GM12801 (cell line): ENCODE measurements around the gene NETO1.

Source experiments
- TF ChIP-seq, protein P1 (sequence below): IDR thresholded peaks from one replicate; pipeline ENCODE4 v1.5.1; 2011; ENCODE audit warnings: control low read depth; ENCODE audit not compliant: insufficient read length; ENCODE audit errors: extremely low read depth

The NETO1 gene

DNA sequence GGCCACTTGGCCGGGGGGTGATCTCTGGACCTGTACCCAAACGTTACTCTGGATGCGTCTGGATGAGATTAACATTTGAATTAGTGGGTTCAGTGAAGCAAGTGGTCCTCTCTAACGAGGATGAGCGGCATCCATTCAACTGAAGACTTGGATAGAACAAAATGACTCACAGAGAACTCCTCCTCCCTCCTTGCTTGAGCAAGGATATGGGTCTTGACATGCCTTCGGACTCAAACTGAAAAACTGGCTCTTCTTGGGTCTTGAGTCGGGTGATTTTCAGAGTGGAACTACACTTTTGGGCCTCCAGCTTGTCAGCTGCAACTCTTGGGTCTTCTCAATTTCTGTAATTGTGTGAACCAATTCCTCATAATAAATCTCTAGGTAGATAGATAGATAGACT is 47.2 kb downstream of the NETO1 start:
- TF ChIP-seq, protein P1, sequence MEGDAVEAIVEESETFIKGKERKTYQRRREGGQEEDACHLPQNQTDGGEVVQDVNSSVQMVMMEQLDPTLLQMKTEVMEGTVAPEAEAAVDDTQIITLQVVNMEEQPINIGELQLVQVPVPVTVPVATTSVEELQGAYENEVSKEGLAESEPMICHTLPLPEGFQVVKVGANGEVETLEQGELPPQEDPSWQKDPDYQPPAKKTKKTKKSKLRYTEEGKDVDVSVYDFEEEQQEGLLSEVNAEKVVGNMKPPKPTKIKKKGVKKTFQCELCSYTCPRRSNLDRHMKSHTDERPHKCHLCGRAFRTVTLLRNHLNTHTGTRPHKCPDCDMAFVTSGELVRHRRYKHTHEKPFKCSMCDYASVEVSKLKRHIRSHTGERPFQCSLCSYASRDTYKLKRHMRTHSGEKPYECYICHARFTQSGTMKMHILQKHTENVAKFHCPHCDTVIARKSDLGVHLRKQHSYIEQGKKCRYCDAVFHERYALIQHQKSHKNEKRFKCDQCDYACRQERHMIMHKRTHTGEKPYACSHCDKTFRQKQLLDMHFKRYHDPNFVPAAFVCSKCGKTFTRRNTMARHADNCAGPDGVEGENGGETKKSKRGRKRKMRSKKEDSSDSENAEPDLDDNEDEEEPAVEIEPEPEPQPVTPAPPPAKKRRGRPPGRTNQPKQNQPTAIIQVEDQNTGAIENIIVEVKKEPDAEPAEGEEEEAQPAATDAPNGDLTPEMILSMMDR, result no peak

DNA sequence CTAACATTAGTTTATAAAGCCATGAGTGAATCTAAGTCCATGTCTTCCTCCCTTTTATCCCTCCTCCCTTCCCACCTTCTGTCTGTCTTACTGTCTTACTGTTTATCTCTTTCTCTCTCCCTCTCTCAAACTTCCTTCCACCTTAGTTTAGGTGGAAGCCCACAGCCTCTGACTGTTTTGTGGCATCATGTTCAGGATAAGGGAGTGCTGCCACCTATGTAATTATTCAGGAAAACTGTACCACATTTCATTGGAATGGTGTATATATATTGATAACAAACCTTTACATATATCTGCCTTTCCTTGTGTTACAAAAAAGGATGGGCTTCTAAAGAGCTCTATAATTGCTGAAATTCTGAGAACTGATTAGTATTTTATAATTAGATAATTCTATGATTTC is 48.7 kb downstream of the NETO1 start:
- TF ChIP-seq, protein P1, result no peak

DNA sequence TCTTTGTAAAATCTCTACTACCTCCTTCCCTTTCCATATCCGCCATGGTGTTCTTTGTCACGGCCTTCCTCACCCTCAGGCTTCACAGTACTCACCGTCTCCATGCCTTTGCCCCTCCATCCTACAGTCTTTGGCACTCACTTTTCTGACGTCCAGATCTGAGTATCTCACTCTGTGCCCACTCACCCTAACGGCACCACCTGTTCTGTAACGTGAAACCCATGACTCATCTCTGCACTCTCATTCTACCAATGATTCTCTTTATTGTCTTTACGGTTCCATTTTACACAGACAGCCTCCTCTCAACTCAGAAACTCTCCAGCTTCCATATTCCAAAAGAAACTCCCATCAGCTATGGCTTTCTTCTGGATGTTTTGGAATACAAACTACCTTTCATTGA is 56.7 kb downstream of the NETO1 start:
- TF ChIP-seq, protein P1, result no peak

DNA sequence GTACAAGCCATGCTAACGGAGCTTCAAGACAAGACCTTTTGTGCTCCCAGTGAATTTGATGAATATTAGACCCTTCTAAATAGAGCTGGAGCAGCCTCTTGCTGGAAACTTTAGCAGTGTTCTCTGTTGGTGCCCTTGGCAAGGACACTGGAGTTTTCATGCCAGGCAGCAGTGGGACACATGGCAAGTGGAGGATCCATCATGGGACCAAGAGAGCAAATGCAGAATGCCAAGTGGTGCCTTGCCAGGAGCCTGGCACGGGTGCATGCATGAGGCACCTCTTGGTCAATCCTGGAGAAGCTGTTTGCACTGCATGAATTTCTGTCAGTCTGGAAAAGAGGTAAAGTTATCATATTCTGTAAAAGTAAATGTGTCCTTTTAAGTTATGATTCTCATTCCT is 59.1 kb downstream of the NETO1 start:
- TF ChIP-seq, protein P1, result no peak

DNA sequence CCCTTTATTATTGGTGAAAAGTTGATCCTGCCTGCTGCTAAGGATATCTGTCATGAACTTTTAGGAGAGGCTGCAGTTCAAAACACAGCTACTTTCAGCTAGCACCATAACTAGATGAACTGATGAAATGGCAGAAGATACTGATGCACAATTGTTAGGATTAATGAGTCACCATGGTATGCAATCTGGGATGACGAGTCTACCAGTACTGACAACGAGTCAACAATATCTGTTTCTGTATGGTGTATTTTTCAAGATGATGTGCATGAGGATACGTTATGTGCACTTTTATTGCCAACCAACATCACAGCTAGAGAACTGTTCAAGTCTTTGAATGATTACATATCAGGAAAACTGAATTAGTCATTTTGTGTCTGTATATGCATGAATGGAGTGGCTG is 68.7 kb downstream of the NETO1 start:
- TF ChIP-seq, protein P1, result no peak

DNA sequence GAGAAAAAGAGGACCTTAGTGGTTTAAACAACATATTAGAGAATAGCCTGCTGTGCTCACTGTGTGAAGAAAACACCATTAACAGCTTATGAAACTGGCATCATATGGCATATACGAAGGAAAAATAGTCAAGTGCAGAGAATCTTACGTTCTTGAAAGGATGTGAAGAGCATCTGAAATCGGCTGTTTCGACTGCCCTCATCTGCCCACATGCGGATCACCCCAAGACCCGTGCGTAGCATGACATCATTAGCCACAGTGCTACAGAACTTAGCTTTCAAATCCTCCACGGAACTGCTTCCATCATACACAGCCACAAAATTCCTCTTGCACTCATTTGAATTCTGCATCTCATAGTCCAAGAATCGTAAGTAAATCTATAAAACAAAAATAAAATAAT is 84.3 kb downstream of the NETO1 start:
- TF ChIP-seq, protein P1, result no peak

DNA sequence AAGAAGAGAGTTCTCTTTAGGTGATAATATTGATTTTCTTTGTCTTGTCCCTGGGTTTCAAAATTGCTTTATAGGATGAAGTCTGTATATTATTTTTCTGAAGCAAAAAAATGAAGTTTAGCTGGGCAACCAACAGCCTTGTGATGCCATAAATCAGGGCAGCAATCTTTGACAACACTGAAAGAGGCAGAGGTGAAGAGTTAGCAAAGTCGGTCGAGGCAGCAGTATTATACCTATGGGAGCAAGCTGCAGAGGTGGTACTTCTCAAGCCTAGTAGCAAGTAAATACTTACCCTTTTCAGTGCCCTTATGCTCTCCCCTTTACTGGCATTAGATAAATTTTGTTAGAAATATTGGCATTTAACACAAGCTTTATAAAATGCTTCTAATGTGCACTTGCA is 92.9 kb downstream of the NETO1 start:
- TF ChIP-seq, protein P1, result no peak

DNA sequence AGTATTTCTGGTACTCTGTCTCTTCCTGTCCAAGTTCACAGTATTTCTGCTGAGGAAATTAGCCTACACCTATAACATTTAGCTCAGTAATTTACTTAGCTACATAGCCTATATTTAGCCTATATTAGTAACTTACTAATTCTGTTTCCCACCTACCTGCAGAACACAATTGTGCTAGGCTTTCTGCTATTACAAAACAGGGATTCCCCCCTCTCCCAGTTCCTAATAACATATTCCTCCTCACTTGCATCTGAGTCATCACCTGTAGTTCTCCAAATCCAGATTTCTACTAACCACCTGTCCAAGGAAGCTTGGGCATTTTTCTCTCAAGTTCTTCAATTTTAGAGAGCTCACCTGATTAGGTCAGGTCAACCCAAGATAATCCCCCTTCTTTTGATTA is 94.9 kb downstream of the NETO1 start:
- TF ChIP-seq, protein P1, result no peak
